Measurements from ENCODE around the gene SBF2.

DNA sequence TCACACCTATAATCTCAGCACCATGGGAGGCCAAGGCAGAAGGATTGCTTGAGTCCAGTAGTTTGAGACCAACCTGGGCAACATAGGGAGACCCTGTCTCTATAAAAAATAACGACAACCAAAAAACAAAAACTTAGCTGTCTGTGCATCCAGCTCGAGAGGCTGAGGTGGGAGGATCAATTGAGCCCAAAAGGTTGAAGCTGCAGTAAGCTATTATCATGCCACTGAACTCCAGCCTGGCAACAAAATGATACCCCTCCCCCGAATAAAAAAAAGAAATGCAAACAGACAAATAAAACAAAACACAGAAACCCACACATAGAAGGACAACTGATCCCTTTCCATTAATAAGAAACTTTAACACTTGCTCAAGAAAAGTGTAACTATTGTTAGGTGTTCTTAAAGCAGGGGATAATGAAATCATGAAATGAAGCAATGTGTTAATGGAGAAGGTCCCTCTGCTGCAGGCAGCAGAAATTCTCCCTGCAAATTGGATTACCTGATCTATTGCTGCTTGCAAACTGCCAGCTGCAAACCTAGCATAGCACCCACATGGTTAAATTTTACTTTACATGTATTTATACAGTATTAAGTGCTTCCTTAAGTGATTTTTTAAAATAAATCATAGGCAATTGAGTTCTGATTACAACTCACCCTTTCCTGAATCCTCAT, 226.3 kb downstream of the SBF2 start:
- TF ChIP-seq, protein P1, sequence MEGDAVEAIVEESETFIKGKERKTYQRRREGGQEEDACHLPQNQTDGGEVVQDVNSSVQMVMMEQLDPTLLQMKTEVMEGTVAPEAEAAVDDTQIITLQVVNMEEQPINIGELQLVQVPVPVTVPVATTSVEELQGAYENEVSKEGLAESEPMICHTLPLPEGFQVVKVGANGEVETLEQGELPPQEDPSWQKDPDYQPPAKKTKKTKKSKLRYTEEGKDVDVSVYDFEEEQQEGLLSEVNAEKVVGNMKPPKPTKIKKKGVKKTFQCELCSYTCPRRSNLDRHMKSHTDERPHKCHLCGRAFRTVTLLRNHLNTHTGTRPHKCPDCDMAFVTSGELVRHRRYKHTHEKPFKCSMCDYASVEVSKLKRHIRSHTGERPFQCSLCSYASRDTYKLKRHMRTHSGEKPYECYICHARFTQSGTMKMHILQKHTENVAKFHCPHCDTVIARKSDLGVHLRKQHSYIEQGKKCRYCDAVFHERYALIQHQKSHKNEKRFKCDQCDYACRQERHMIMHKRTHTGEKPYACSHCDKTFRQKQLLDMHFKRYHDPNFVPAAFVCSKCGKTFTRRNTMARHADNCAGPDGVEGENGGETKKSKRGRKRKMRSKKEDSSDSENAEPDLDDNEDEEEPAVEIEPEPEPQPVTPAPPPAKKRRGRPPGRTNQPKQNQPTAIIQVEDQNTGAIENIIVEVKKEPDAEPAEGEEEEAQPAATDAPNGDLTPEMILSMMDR (IDR thresholded peaks at IDR 0.05), result no peak
- TF ChIP-seq POLR2A (IDR thresholded peaks at IDR 0.05) (no peak), EP300 (IDR thresholded peaks at IDR 0.05) (no peak), POLR2AphosphoS5 (IDR thresholded peaks at IDR 0.05) (no peak)
